ENCODE measurements around the gene ROCK2. TPM values are rescaled to one million over a fixed set of nuclear protein-coding genes. Genes with fewer than 3 reads are reported as not detected.

Gene ROCK2
- total RNA-seq, 1 experiment from 2014 or later: 49.4 TPM

GRCh38 chr2:11305958-11306357, 38.5 kb downstream of the ROCK2 start:
- intact Hi-C loops (cut with micrococcal nuclease; ENCODE audit: unreplicated experiment): no loop called here
- no TSS peak for BruUV-seq (replicated peaks)

DNA sequence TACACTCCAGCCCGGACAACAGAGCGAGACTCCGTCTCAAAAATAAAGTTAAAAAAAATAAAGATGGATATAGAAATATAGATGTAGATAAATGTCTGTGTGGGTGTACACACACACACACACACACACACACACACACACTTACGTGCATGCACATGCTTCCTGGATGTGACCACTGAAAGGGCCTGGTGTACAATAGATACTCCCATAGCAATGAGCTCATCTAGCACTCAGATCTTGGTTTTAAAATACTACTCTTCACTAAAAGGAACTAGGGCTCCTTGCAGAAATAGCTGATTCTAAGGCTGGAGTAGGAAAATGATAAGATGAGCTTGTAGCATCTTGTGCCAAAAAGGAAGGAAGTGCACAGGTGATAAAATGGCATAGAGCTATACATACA, 39.1 kb downstream of the ROCK2 start:
- CTCF ChIA-PET: no interaction called here
- Histone ChIP-seq H3K27ac (ENCODE audit: low read depth, low read length, poor library complexity, severe bottlenecking) (no peak overlapping the region), H3K36me3 (ENCODE audit: insufficient read depth, low read length, poor library complexity, severe bottlenecking) (no peaks in the 10 kb centered on the region), H3K4me1 (ENCODE audit: insufficient read depth, low read length, poor library complexity, severe bottlenecking) (peaks cover 25% of the 10 kb centered on the region), H3K4me3 (ENCODE audit: low read depth, low read length, poor library complexity, severe bottlenecking) (no peak overlapping the region), H3K27me3 (replicated peaks; ENCODE audit: insufficient read depth, low read depth, low read length, poor library complexity) (no peaks in the 10 kb centered on the region), H3K9me3 (ENCODE audit: low read depth, low read length, poor library complexity, severe bottlenecking) (no peaks in the 10 kb centered on the region)
- POLR2A ChIA-PET (ENCODE audit: low non-redundant PET): no interaction called here
- no peak for DNase-seq (ENCODE audit: low spot score)
- no peak for TF ChIP-seq EZH2 (IDR thresholded peaks at IDR 0.05; ENCODE audit: borderline replicate concordance, low read depth, low read length, poor library complexity, severe bottlenecking)
- TF ChIP-seq, protein P1, sequence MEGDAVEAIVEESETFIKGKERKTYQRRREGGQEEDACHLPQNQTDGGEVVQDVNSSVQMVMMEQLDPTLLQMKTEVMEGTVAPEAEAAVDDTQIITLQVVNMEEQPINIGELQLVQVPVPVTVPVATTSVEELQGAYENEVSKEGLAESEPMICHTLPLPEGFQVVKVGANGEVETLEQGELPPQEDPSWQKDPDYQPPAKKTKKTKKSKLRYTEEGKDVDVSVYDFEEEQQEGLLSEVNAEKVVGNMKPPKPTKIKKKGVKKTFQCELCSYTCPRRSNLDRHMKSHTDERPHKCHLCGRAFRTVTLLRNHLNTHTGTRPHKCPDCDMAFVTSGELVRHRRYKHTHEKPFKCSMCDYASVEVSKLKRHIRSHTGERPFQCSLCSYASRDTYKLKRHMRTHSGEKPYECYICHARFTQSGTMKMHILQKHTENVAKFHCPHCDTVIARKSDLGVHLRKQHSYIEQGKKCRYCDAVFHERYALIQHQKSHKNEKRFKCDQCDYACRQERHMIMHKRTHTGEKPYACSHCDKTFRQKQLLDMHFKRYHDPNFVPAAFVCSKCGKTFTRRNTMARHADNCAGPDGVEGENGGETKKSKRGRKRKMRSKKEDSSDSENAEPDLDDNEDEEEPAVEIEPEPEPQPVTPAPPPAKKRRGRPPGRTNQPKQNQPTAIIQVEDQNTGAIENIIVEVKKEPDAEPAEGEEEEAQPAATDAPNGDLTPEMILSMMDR (conservative IDR thresholded peaks at IDR 0.05; ENCODE audit: low read depth, low read length): no peak
- no TSS peak for BruUV-seq (replicated peaks)
- intact Hi-C loops (cut with micrococcal nuclease; ENCODE audit: unreplicated experiment): no loop called here

More at GRCh38 chr2:11305958-11306357, 38.5 kb downstream of the ROCK2 start:
- ChIA-PET CTCF (no interaction called here), POLR2A (ENCODE audit: low non-redundant PET) (no interaction called here)
- Histone ChIP-seq H3K27me3 (replicated peaks; ENCODE audit: insufficient read depth, low read depth, low read length, poor library complexity) (no peaks in the 10 kb centered on the region), H3K27ac (ENCODE audit: low read depth, low read length, poor library complexity, severe bottlenecking) (no peak overlapping the region), H3K9me3 (ENCODE audit: low read depth, low read length, poor library complexity, severe bottlenecking) (no peaks in the 10 kb centered on the region), H3K36me3 (ENCODE audit: insufficient read depth, low read length, poor library complexity, severe bottlenecking) (no peaks in the 10 kb centered on the region), H3K4me1 (ENCODE audit: insufficient read depth, low read length, poor library complexity, severe bottlenecking) (peaks cover 29% of the 10 kb centered on the region), H3K4me3 (ENCODE audit: low read depth, low read length, poor library complexity, severe bottlenecking) (no peak overlapping the region)
- no peak for DNase-seq (ENCODE audit: low spot score)
- TF ChIP-seq EZH2 (IDR thresholded peaks at IDR 0.05; ENCODE audit: borderline replicate concordance, low read depth, low read length, poor library complexity, severe bottlenecking): no peak
- TF ChIP-seq, protein P1 (conservative IDR thresholded peaks at IDR 0.05; ENCODE audit: low read depth, low read length): no peak

- POLR2A ChIA-PET (ENCODE audit: low non-redundant PET): no interaction called here
- Histone ChIP-seq H3K27me3 (replicated peaks; ENCODE audit: insufficient read depth, low read depth, low read length, poor library complexity) (no peaks in the 10 kb centered on the region), H3K9me3 (ENCODE audit: low read depth, low read length, poor library complexity, severe bottlenecking) (no peaks in the 10 kb centered on the region), H3K27ac (ENCODE audit: low read depth, low read length, poor library complexity, severe bottlenecking) (no peak overlapping the region), H3K4me3 (ENCODE audit: low read depth, low read length, poor library complexity, severe bottlenecking) (no peak overlapping the region), H3K4me1 (ENCODE audit: insufficient read depth, low read length, poor library complexity, severe bottlenecking) (peaks cover 21% of the 10 kb centered on the region), H3K36me3 (ENCODE audit: insufficient read depth, low read length, poor library complexity, severe bottlenecking) (no peaks in the 10 kb centered on the region)
- CTCF ChIA-PET: no interaction called here
- TF ChIP-seq EZH2 (IDR thresholded peaks at IDR 0.05; ENCODE audit: borderline replicate concordance, low read depth, low read length, poor library complexity, severe bottlenecking): no peak
- TF ChIP-seq, protein P1 (conservative IDR thresholded peaks at IDR 0.05; ENCODE audit: low read depth, low read length): no peak
- intact Hi-C loops (cut with micrococcal nuclease; ENCODE audit: unreplicated experiment): no loop called here
- no TSS peak for BruUV-seq (replicated peaks)
- no peak for DNase-seq (ENCODE audit: low spot score)
Measured at GRCh38 chr2:11304476-11304875, 40.0 kb downstream of the ROCK2 start.

All from A673 (cell line).